HG02938 (cell line): ENCODE measurements around the gene PECR.
"Not testable (repeated sequence)": the region's sequence is repeated elsewhere in the genome, so short reads cannot be mapped to it uniquely, and the experiment has no call there.

Experiments
- ATAC-seq: cut with Tn5 transposase; IDR thresholded peaks from one replicate; pipeline ENCODE4 v1.9.1; 2021; ENCODE audit warnings: mild to moderate bottlenecking, moderate library complexity; ENCODE audit not compliant: unreplicated experiment

PECR gene

DNA sequence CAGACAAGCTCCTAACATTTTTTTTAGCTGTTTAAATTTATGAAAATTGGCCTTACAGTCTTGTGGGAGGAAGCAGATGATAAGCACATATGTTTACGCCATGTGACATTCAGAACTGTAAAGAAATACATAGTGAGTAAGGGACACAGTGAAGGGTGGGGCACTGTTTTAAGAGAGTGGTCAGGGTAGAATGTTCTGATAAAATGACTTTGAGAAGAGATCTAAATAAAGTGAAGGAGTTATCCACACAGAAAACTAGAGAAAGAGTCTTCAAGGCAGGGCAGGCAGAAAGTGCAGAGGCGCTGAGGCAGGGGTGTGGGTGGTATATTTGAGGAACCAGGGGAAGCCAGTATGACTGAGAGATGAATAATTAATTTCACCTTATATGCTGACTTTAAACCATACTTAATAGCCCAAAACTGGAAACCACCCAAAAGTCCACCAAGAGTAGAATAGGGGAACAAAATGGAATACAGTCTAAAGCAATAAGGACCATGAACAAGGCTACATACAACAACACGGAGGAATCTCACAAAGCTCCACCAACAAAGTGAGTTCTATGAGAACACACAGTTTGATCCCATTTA, 76.8 kb downstream of the PECR start:
- ATAC-seq, result peak; percentile 48

DNA sequence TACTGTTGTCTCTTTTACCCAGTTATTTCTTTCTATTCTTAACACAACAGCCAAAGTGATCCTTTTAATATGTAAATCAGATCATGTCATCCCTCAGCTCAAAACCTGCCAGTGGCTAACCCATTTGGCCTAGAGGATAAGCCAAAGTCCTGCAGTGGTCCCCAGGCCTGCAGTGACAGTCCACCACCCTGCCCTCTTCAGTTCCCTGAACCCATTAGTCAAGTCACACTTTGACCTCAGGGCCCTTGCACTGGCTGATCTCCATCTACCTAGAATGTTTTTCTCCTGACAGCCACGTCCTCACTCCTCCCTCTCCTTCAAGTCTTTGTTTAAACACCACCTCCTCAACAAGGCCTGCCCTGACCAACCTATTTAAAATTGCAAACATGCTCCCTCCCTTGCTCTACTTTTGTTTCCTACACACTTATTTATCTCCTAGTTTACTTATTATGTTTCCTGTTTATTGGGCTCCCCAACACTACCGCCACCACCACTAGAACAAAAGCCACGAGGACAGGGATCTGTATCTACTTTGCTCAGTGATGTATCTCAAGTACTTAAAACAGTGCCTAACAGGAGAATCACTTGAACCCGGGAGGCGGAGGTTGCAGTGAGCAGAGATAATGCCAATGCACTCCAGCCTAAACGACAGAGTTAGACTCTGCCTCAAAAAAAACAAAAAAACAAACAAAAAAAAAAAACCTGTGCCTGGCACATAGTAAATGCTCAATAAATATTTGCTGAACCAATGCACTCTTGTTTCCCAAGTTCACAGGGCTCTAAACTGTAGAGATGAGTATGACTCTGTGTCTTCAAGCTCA, 77.5 kb downstream of the PECR start:
- no peak for ATAC-seq

DNA sequence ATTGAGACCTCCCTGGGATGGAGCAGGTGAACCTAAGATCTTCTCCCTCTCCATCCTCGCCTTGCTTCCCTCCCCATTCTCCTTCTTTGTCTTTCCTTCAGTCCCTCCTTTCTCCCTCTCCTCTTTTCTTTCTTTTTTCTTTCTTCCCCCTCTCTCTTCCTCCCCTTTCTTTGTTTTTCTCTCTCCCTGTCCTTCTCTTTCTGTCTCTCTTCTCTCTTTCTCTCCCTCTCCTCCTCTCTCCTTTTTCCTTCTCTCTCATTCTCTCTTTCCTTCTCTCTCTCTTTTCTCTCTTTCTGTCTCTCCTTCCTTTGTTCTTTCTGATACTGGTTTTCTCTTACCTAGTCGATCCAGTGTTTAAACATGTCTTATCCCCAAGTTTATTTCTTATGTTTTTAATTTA, 78.9 kb downstream of the PECR start:
- ATAC-seq, result no peak

DNA sequence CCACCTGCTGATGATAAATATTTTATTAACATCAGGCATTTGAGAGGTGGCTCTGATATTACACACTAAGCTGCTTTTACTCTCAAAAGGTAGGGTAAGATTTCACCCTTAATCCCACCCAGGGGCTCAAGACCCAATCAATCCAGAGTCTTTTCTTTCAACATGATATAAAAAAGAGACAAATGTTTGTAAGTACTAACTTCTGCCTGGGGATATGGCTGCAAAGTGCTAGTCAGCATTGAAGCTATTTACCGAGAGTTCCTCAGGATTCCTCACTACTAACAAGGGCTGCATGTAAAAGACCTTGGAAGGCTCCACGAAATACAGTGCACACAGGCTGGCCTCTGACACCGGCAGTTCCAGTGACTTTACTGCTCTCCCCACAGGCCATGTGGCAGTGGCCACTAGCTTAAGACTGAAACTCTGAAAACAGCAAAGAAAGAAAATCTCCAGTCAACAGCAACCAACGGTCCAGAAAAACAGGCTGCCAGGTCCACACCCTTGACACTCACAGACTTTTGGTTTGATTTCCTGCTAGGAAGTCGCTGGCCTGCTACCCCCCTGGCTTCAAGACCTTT, 79.4 kb downstream of the PECR start:
- no peak for ATAC-seq

DNA sequence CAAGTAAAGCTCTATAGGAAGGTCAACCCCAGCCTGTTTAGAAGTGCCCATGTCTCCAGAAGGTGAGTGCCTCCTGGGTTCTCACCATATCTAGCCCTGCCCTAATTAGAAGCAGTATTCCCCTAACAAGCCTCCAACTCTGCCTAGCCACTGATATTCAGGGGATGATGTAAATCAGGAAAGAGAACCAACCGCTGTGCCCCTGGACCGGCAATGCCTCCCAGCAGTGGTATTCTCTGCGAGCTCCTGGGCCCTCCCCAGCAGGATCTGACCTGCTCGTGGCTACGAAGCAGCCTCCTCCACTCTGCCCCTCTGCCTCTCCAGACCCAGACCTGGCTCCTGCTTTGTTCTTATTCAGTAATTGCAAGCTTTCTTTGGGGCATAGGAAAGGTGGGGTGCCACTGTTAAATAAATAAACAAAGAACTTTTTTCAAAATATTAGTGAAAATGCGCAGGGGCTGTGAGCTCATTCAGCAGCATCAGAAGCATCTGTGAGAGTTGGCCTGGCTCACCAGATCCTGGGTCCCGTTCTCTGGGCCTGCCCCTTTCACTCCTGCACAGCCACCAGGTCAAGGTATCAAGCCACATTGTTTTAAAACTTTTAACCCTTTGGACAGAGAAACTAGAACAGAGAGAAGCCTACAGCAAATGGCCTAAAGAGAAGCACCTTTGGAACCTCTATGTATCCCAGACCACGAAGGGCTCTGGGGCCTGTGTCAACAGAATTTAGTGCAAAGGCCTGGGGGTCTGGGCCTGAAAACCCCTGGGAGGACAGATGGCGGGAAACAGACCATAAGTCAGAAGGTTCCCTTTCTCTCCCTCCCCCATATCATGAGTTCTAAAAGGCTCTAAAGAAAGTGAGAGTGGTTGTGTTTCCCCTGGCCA, 80.2 kb downstream of the PECR start:
- ATAC-seq, result peak; percentile 22

DNA sequence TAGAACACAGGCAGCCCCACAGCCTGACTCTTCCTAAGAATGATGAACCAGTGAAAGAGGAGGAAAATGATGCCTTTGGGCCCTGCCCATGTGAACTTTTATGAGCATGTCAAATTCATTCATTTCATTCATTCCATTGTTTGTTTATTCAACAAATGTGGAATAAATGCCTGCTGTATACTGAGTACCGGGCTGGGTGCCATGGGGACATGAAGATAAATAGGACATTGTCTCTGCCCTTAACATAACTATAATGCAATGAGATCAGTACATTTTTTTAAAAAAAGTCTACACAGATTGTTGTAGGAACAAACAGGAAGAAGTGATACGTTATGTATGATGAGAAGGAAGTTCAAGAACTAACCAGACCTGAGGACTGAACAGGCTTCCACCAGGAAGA, 83.0 kb downstream of the PECR start:
- no peak for ATAC-seq

DNA sequence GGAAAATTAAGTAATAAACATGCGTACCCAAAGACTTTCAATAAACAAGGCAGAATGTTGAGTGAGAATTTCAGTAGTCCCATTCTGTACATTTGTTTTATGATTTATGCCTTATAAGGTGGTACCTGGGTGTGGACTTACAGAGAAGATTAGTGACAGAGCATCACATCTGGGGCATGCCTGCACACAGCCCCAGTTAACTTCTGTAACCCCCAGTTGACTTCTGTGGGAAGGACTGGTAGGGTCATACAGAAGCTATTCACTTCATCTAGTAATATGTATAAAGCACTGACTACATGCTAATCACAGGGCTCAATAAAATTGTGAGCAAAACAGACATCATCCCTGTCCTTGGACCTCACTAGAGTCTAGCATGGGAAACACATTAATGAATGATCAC, 84.4 kb downstream of the PECR start:
- ATAC-seq, result no peak

DNA sequence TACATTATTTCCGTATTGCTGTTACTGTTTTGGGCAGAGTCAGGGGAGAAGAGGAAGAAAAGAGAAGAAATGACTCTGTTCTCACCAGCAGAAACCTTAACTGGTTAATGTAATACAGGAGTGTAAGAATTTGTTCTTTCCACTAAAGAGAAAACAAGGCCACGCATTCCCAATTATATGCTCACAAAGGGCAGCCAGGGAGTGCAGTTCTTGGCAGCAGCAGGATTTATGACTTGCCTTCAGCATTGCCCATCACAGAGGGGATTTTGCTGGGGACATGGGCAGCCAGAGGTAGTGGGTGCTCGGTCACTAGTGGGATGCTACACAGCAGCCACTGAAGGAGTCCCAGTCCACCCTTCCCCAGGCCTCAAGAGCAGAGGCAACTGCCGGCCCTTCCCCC, 86.7 kb downstream of the PECR start:
- ATAC-seq, result no peak

DNA sequence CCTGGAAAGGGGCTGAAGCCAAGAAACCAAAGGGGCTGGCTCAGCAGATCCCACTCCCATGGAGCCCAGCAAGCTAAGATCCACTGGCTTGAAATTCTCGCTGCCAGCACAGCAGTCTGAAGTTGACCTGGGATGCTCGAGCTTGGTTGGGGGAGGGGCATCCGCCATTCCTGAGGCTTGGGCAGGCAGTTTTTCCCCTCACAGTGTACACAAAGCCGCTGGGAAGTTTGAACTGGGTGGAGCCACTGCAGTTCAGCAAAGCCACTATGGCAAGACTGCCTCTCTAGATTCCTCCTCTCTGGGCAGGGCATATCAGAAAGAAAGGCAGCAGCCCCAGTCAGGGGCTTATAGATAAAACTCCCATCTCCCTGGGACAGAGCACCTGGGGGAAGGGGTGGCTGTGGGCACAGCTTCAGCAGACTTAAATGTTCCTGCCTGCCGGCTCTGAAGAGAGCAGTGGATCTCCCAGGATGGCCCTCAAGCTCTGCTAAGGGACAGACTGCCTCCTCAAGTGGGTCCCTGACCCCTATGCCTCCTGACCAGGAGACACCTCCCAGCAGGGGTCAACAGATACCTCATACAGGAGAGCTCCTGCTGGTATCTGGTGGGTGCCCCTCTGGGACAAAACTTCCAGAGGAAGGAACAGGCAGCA, 92.9 kb downstream of the PECR start:
- ATAC-seq, result not testable (repeated sequence)
